H1 (cell line): ENCODE data around the gene PLXNA4. TPM values are rescaled to one million over a fixed set of nuclear protein-coding genes. Genes with fewer than 3 reads are reported as not detected.

ENCODE experiments used
- CTCF ChIA-PET: fragments of 300-600 bp; sonication (Branson Sonifier 250); formaldehyde crosslinking; loops from one replicate; lab custom pipeline; 2021; ENCODE audit not compliant: partially characterized antibody; lab: Charles Lee
- POLR2A ChIA-PET: fragments of 300-600 bp; sonication (Branson Sonifier 250); formaldehyde crosslinking; loops from one replicate; lab custom pipeline; 2021; ENCODE audit warnings: inconsistent platforms; ENCODE audit not compliant: partially characterized antibody; lab: Charles Lee
- DNase-seq, 2 experiments: peaks; one replicate each; pipeline versions ENCODE4 v3.0.0 to v3.0.0-alpha.2; 2010 to 2022; ENCODE audit warnings: low spot score in 2 of 2, low read depth in 1 of 2, mixed read lengths in 1 of 2
- FAIRE-seq: peaks from 2 replicates; lab custom pipeline; 2011; peaks lifted over from hg19 to GRCh38; lab: Jason Lieb, UNC
- H2AFZ ChIP-seq: 2 replicates; pipeline ENCODE4 v1.8.1; 2012; ENCODE audit warnings: low read length, inconsistent platforms
- H2AK5ac ChIP-seq: 2 replicates; pipeline ENCODE4 v1.6.1; 2013; ENCODE audit warnings: low read depth, low read length
- H2BK120ac ChIP-seq: replicated peaks from 2 replicates; pipeline ENCODE3; 2013; ENCODE audit warnings: low read depth, low read length, inconsistent platforms
- H2BK12ac ChIP-seq: 2 replicates; pipeline ENCODE4 v1.6.1; 2013; ENCODE audit warnings: low read depth, low read length
- H2BK15ac ChIP-seq: 2 replicates; pipeline ENCODE4 v1.6.1; 2013; ENCODE audit warnings: low read length
- H2BK20ac ChIP-seq: 2 replicates; pipeline ENCODE4 v1.6.1; 2013; ENCODE audit warnings: low read length
- H2BK5ac ChIP-seq: 2 replicates; pipeline ENCODE4 v1.6.1; 2013; ENCODE audit warnings: low read depth, low read length
- H3K14ac ChIP-seq: 2 replicates; pipeline ENCODE4 v1.6.1; 2013; ENCODE audit warnings: inconsistent platforms; ENCODE audit not compliant: insufficient read length
- H3K18ac ChIP-seq: 2 replicates; pipeline ENCODE4 v1.6.1; 2013; ENCODE audit warnings: low read length; ENCODE audit errors: extremely low read depth
- H3K23ac ChIP-seq: 2 replicates; pipeline ENCODE4 v1.6.1; 2013; ENCODE audit warnings: inconsistent platforms; ENCODE audit not compliant: insufficient read length
- H3K23me2 ChIP-seq: 2 replicates; pipeline ENCODE4 v1.6.1; 2013; ENCODE audit warnings: low read depth, low read length
- H3K27ac ChIP-seq: 2 replicates; pipeline ENCODE4 v1.6.1; 2011; ENCODE audit warnings: low read depth, low read length, inconsistent platforms
- H3K27me3 ChIP-seq, 4 experiments: replicated peaks in 1 of 4; 1 replicate in 1 of 4; 2 replicates in 3 of 4; pipeline versions ENCODE4 v1.6.1 to v1.8.1; 2011 to 2013; ENCODE audit warnings: low read length in 3 of 4, mild to moderate bottlenecking in 3 of 4, inconsistent platforms in 2 of 4, mixed read lengths in 2 of 4, moderate library complexity in 1 of 4; ENCODE audit not compliant: control insufficient read depth in 3 of 4, insufficient read depth in 3 of 4; ENCODE audit errors: extremely low read depth in 1 of 4
- H3K36me3 ChIP-seq, 4 experiments: 2 replicates each; pipeline versions ENCODE4 v1.6.1 to v1.8.1; 2011 to 2013; ENCODE audit warnings: mild to moderate bottlenecking in 4 of 4, low read length in 3 of 4, moderate library complexity in 2 of 4, control low read depth in 1 of 4, inconsistent platforms in 1 of 4; ENCODE audit not compliant: insufficient read depth in 4 of 4, control insufficient read depth in 2 of 4
- H3K4ac ChIP-seq: replicated peaks from 2 replicates; pipeline ENCODE3; 2013; ENCODE audit warnings: low read length, low read depth, mixed read lengths, inconsistent platforms; ENCODE audit not compliant: insufficient read length
- H3K4me1 ChIP-seq, 4 experiments: replicated peaks in 1 of 4; 1 replicate in 1 of 4; 2 replicates in 3 of 4; pipeline versions ENCODE4 v1.6.1 to v1.8.1; 2011 to 2013; ENCODE audit warnings: low read length in 3 of 4, inconsistent platforms in 2 of 4, mixed read lengths in 1 of 4; ENCODE audit not compliant: insufficient read depth in 4 of 4, control insufficient read depth in 3 of 4
- H3K4me2 ChIP-seq, 2 experiments: 2 replicates each; pipeline versions ENCODE4 v1.6.1 to v1.8.1; 2011 to 2013; ENCODE audit warnings: low read depth in 2 of 2, low read length in 2 of 2, control low read depth in 1 of 2, inconsistent platforms in 1 of 2, mild to moderate bottlenecking in 1 of 2; ENCODE audit not compliant: insufficient read depth in 1 of 2
- H3K4me3 ChIP-seq, 4 experiments: fragments of 200-600, 300-600 bp in 1 of 4; sonication (generic), shearing (Covaris generic), sonication (Bioruptor Twin) in 1 of 4; 2 replicates each; pipeline versions ENCODE4 v1.5.1 to v1.8.1; 2011 to 2016; ENCODE audit warnings: low read length in 4 of 4, low read depth in 3 of 4, control low read depth in 2 of 4, inconsistent platforms in 2 of 4, mild to moderate bottlenecking in 2 of 4, mixed read lengths in 1 of 4, moderate library complexity in 1 of 4; ENCODE audit not compliant: insufficient read depth in 2 of 4; ENCODE audit errors: extremely low read depth in 1 of 4
- H3K56ac ChIP-seq: replicated peaks from 2 replicates; pipeline ENCODE3; 2013; ENCODE audit warnings: low read depth, mild to moderate bottlenecking, mixed read lengths, low read length, inconsistent platforms; ENCODE audit not compliant: insufficient read length
- H3K79me1 ChIP-seq: 2 replicates; pipeline ENCODE4 v1.6.1; 2013; ENCODE audit warnings: low read depth, low read length, control low read depth
- H3K79me2 ChIP-seq, 2 experiments: 2 replicates each; pipeline versions ENCODE4 v1.6.1 to v1.8.1; 2012 to 2013; ENCODE audit warnings: low read length in 2 of 2, mild to moderate bottlenecking in 2 of 2, inconsistent platforms in 1 of 2; ENCODE audit not compliant: insufficient read depth in 2 of 2, control insufficient read depth in 1 of 2
- H3K9ac ChIP-seq, 4 experiments: replicated peaks in 1 of 4; 1 replicate in 1 of 4; 2 replicates in 3 of 4; pipeline versions ENCODE4 v1.6.1 to v1.8.1; 2011 to 2013; ENCODE audit warnings: low read depth in 3 of 4, low read length in 3 of 4, control low read depth in 2 of 4, mild to moderate bottlenecking in 2 of 4, moderate library complexity in 2 of 4, inconsistent platforms in 1 of 4; ENCODE audit errors: extremely low read depth in 1 of 4
- H3K9me3 ChIP-seq, 2 experiments: 2 replicates each; pipeline versions ENCODE4 v1.6.1 to v1.8.1; 2012 to 2013; ENCODE audit warnings: mild to moderate bottlenecking in 2 of 2, moderate library complexity in 2 of 2, control low read depth in 1 of 2, inconsistent platforms in 1 of 2, low read depth in 1 of 2, low read length in 1 of 2, mixed read lengths in 1 of 2; ENCODE audit not compliant: insufficient read depth in 2 of 2
- H4K20me1 ChIP-seq, 2 experiments: replicated peaks in 1 of 2; 2 replicates each; pipeline versions ENCODE3 to v1.8.1; 2011 to 2013; ENCODE audit warnings: inconsistent platforms in 2 of 2, low read length in 2 of 2, mild to moderate bottlenecking in 1 of 2; ENCODE audit not compliant: insufficient read depth in 2 of 2, control insufficient read depth in 1 of 2
- H4K5ac ChIP-seq: 2 replicates; pipeline ENCODE4 v1.6.1; 2013; ENCODE audit warnings: low read length, low read depth, mixed read lengths, inconsistent platforms; ENCODE audit not compliant: insufficient read length
- H4K8ac ChIP-seq: 2 replicates; pipeline ENCODE4 v1.8.0; 2013; ENCODE audit warnings: mild to moderate bottlenecking, moderate library complexity, low read length, inconsistent platforms; ENCODE audit not compliant: insufficient read depth; ENCODE audit errors: extremely low read depth
- H4K91ac ChIP-seq: replicated peaks from 2 replicates; pipeline ENCODE3; 2013; ENCODE audit warnings: low read length, mixed read lengths, inconsistent platforms; ENCODE audit not compliant: insufficient read length
- ASH2L ChIP-seq: fragments of 200-600, 300-600 bp; sonication (generic); IDR thresholded peaks from one replicate; pipeline ENCODE4 v1.7.1; 2017; ENCODE audit warnings: low read length
- BRCA1 ChIP-seq: IDR thresholded peaks from 2 replicates; pipeline ENCODE4 v1.6.1; 2012; ENCODE audit warnings: low read depth, low read length, improper control_type of control experiment
- CBX5 ChIP-seq: fragments of 300-800, 300-1000 bp; sonication (generic); IDR thresholded peaks from 2 replicates; pipeline ENCODE4 v1.7.1; 2016; ENCODE audit warnings: antibody characterized with exemption, low read length, low read depth
- CEBPB ChIP-seq: IDR thresholded peaks from 2 replicates; pipeline ENCODE4 v1.6.1; 2012; ENCODE audit warnings: low read depth, low read length
- GABPA ChIP-seq: IDR thresholded peaks from 2 replicates; pipeline ENCODE4 v1.6.1; 2011; ENCODE audit warnings: mild to moderate bottlenecking, low read length, moderate library complexity, borderline replicate concordance; ENCODE audit not compliant: insufficient read depth
- HDAC6 ChIP-seq: IDR thresholded peaks from one replicate; pipeline ENCODE4 v1.7.1; 2012; ENCODE audit warnings: low read depth, mild to moderate bottlenecking, inconsistent platforms, low read length, moderate library complexity
- KDM1A ChIP-seq: fragments of 200-600, 300-600 bp; sonication (generic); IDR thresholded peaks from 2 replicates; pipeline ENCODE4 v1.7.1; 2016; ENCODE audit warnings: mild to moderate bottlenecking, low read length, borderline replicate concordance
- NANOG ChIP-seq: IDR thresholded peaks from 2 replicates; pipeline ENCODE4 v1.6.1; 2011; ENCODE audit warnings: low read length, low read depth, mild to moderate bottlenecking, inconsistent platforms; ENCODE audit not compliant: insufficient read depth, poor library complexity, severe bottlenecking
- RAD21 ChIP-seq, 2 experiments: IDR thresholded peaks in 1 of 2; conservative IDR thresholded peaks in 1 of 2; 2 replicates each; pipeline ENCODE4 v1.6.1; 2011; ENCODE audit warnings: low read depth in 2 of 2, low read length in 2 of 2, improper control_type of control experiment in 1 of 2, inconsistent platforms in 1 of 2, mild to moderate bottlenecking in 1 of 2, moderate library complexity in 1 of 2
- RBBP5 ChIP-seq: IDR thresholded peaks from 2 replicates; pipeline ENCODE4 v1.7.1; 2012; ENCODE audit warnings: low read depth, mild to moderate bottlenecking, inconsistent platforms, low read length, moderate library complexity, borderline replicate concordance
- SIX5 ChIP-seq: IDR thresholded peaks from 2 replicates; pipeline ENCODE4 v1.6.1; 2011; ENCODE audit warnings: mild to moderate bottlenecking, low read depth, low read length
- SP1 ChIP-seq: IDR thresholded peaks from 2 replicates; pipeline ENCODE4 v1.6.1; 2011; ENCODE audit warnings: low read depth, low read length
- SRF ChIP-seq: IDR thresholded peaks from 2 replicates; pipeline ENCODE4 v1.6.1; 2011; ENCODE audit warnings: mild to moderate bottlenecking, low read depth, low read length, moderate library complexity
- SUZ12 ChIP-seq: fragments of 200-600 bp; sonication (generic); IDR thresholded peaks from 2 replicates; pipeline ENCODE4 v1.6.1; 2012; ENCODE audit warnings: mild to moderate bottlenecking, inconsistent platforms, low read length, moderate library complexity, mixed read lengths
- ZNF274 ChIP-seq: IDR thresholded peaks from 2 replicates; pipeline ENCODE4 v1.7.0; 2012; ENCODE audit warnings: low read length, borderline replicate concordance; ENCODE audit errors: extremely low read depth
- WGBS, 2 experiments: shearing (Covaris generic) in 1 of 2; methylation state at CpG; one replicate each; pipeline versions ENCODE4 v1.1.6 to v1.1.7; 2013 to 2015; ENCODE audit warnings: low lambda C conversion rate in 2 of 2, mixed read lengths in 2 of 2, inconsistent platforms in 1 of 2, low coverage in 1 of 2, missing lambda C conversion rate in 1 of 2; ENCODE audit not compliant: insufficient replicate concordance in 2 of 2, insufficient coverage in 1 of 2, insufficient read length in 1 of 2; ENCODE audit errors: extremely low coverage in 1 of 2, missing lambda C conversion rate in 1 of 2; 5-methylcytosine and 5-hydroxymethylcytosine counted together
- polyA plus RNA-seq, 7 experiments: library from polyadenylated mRNA; depleted of rRNA in 3 of 7; stranded (reverse) in 5 of 7; unstranded in 2 of 7; fragments of >200 nt in 5 of 7; fragments of 200-250 nt in 2 of 7; gene quantifications; 1 replicate in 5 of 7; 2 replicates in 1 of 7; 4 replicates in 1 of 7; pipeline versions ENCODE4 v1.2.1 to v1.2.3, GENCODE V29; 2011 to 2013; ENCODE audit warnings: missing spikeins in 2 of 7, mixed read lengths in 2 of 7
- total RNA-seq: library from RNA; stranded (reverse); fragmentation: NEBNext Ultra II Directional; extraction: Animal tissue kit (Norgen Biotek cat#: 25700); gene quantifications from 2 replicates; pipeline ENCODE4 v1.2.1, GENCODE V29; 2021

The PLXNA4 gene
- total and polyA plus RNA-seq, 2 of the 8 experiments (the other 6 are each of a cell fraction or from before 2014, with no cell fraction given), result 0.76 to 0.79 TPM

- Histone ChIP-seq H3K9me3 (no peaks in the 10 kb centered on the region), H3K4ac (no peak overlapping the region), H3K4me3 (no peak overlapping the region), H3K27ac (no peak overlapping the region), H4K5ac (no peak overlapping the region), H3K4me1 (peaks cover 0 to 6% (median 0%) of the 10 kb centered on the region in 4 experiments; a peak in 2 of 7 replicates), H3K4me2 (no peak overlapping the region), H3K79me1 (no peaks in the 10 kb centered on the region), H3K56ac (no peak overlapping the region), H2BK120ac (no peak overlapping the region), H2BK20ac (no peak overlapping the region), H3K23me2 (no peaks in the 10 kb centered on the region), H3K27me3 (no peaks in the 10 kb centered on the region), H3K36me3 (no peaks in the 10 kb centered on the region), H3K18ac (no peak overlapping the region), H4K20me1 (no peaks in the 10 kb centered on the region), H2AFZ (no peak overlapping the region), H3K14ac (no peak overlapping the region), H2BK15ac (no peak overlapping the region), H3K23ac (no peak overlapping the region), H4K8ac (no peak overlapping the region), H2BK12ac (no peak overlapping the region), H3K9ac (no peak overlapping the region), H2BK5ac (no peak overlapping the region), H4K91ac (no peak overlapping the region), H3K79me2 (no peaks in the 10 kb centered on the region), H2AK5ac (no peak overlapping the region)
- no peak for DNase-seq
- ChIA-PET CTCF (no interaction called here), POLR2A (no interaction called here)
- WGBS, 2 experiments, result 91% methylated on average over 2 of the region's 2 CpGs; no CpG with 5 or more reads in 1 of the 2 experiments
- no peak for FAIRE-seq
- TF ChIP-seq CEBPB, result no peak
- TF ChIP-seq ASH2L, result no peak
- TF ChIP-seq HDAC6, result no peak
- no peak for TF ChIP-seq KDM1A
- no peak for TF ChIP-seq SRF
- no peak for TF ChIP-seq SUZ12
- TF ChIP-seq NANOG, result no peak
- TF ChIP-seq SP1, result no peak
- no peak for TF ChIP-seq BRCA1
- TF ChIP-seq ZNF274, result no peak
- TF ChIP-seq RAD21 (IDR thresholded peaks at IDR 0.05 in 1 of 2, conservative IDR thresholded peaks at IDR 0.05 in 1 of 2; ENCODE audit: low read depth in 2 of 2, low read length in 2 of 2), result no peak
- no peak for TF ChIP-seq SIX5
- no peak for TF ChIP-seq CBX5
- no peak for TF ChIP-seq GABPA
- no peak for TF ChIP-seq RBBP5
These were observed 376.6 kb downstream of the PLXNA4 start for GRCh38 chr7:132199626-132200025.
